ENCODE data around the gene LRRC9.
"Not testable (repeated sequence)": the region's sequence is repeated elsewhere in the genome, so short reads cannot be mapped to it uniquely, and the experiment has no call there.

The LRRC9 gene

DNA sequence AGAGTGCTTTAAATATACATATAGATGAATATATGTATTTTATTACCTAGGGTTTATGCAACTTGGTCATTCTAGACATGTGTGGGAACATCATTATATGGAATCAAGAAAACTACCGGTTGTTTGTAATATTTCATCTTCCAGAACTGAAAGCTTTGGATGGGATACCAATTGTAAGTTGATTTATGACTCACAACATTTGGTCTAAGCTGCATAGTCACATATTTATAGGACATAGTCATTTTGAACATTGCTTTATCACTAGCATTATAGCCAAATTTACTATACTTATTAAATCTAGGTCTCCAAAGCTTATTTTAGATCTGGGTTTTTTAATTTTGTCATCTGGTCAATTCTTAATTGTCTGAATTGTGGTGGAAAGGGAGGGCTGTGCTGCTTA lies 88.1 kb downstream of the LRRC9 start:
- no peak for DNase-seq (ENCODE audit: low read depth)
- H3K4me3 ChIP-seq (ENCODE audit: low read depth, low read length), result no peak overlapping the region

DNA sequence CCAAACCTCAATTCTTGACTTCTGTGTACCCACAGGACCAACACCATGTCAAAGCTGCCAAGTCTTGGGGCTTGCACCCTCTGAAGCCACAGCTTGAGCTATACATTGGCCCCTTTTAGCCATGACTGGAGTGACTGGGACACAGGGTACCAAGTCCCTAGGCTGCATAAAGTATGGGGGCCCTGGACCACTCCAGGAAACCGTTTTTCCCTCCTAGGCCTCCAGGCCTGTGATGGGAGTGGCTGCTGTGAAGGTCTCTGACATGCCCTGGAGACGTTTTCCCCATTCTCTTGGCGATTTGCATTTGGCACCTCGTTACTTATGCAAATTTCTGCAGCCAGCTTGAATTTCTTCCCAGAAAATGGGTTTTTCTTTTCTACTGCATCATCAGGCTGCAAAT lies 90.3 kb downstream of the LRRC9 start:
- DNase-seq (ENCODE audit: low read depth); H3K4me3 ChIP-seq (ENCODE audit: low read depth, low read length): not testable (repeated sequence)

More for the DNA sequence above, 88.1 kb downstream of the LRRC9 start:
- TF ChIP-seq, protein P1, sequence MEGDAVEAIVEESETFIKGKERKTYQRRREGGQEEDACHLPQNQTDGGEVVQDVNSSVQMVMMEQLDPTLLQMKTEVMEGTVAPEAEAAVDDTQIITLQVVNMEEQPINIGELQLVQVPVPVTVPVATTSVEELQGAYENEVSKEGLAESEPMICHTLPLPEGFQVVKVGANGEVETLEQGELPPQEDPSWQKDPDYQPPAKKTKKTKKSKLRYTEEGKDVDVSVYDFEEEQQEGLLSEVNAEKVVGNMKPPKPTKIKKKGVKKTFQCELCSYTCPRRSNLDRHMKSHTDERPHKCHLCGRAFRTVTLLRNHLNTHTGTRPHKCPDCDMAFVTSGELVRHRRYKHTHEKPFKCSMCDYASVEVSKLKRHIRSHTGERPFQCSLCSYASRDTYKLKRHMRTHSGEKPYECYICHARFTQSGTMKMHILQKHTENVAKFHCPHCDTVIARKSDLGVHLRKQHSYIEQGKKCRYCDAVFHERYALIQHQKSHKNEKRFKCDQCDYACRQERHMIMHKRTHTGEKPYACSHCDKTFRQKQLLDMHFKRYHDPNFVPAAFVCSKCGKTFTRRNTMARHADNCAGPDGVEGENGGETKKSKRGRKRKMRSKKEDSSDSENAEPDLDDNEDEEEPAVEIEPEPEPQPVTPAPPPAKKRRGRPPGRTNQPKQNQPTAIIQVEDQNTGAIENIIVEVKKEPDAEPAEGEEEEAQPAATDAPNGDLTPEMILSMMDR (IDR thresholded peaks at IDR 0.05; ENCODE audit: insufficient read depth, low read depth, low read length, missing control alignments), result no peak

DNA sequence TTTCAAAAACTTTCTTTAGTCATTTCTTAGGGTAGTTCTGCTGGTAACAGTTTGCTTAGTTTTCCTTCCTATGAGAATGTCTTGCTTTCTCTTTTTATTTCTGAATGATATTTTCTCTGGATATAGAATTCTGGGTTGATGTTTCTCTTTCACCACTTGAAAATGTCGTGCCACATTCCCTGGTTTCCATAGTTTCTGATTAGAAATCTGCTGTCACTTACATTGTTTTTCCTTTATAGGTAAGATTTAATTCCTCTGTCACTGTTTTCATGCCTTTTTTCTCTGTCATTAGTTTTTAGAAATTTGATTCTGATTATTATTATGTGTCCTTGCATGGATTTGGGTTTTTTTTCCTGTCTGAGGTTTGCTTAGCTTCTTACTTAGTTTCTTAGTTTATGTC lies 94.5 kb downstream of the LRRC9 start:
- no peak for DNase-seq (ENCODE audit: low read depth)
- H3K4me3 ChIP-seq (ENCODE audit: low read depth, low read length), result no peak overlapping the region
- TF ChIP-seq, protein P1 (IDR thresholded peaks at IDR 0.05; ENCODE audit: insufficient read depth, low read depth, low read length, missing control alignments), result no peak

DNA sequence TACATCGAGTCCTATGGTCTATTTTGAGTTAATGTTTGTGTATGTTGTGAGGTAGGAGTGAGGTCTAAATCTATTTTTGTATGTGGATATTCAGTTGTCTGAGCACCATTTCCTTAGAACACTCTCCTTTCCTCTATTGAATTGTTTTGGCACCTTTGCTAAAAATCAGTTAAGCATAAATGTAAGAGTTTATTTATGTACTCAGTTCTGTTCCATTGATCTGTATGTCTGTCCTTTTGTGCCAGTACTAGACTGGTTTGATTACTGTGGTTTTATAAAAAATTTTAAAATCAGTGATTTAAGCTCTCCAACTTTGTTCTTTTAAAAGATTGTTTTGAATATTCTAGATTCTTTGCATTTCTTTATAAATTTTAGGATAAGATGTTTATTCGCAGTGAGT lies 101.7 kb downstream of the LRRC9 start:
- TF ChIP-seq, protein P1 (IDR thresholded peaks at IDR 0.05; ENCODE audit: insufficient read depth, low read depth, low read length, missing control alignments), result no peak
- no peak for DNase-seq (ENCODE audit: low read depth)
- no peak overlapping the region for H3K4me3 ChIP-seq (ENCODE audit: low read depth, low read length)

DNA sequence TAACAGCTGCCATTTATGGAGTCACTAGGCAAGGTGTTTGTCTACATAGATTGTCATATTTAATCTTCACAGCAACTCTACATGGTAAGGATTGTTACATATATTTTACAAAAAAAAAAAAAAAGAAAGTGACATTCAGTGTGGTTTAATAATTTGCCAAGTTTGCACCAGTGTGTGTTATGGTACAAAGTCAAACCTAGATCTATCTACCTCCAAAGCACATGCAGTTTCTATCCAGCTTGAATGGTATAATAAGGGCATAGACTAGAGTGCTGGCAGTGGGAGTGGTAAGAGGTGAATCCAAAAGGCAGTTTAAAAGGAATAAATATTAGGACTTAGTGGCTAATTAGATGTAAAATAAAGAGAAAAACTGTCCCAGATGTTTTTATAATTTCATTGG lies 105.6 kb downstream of the LRRC9 start:
- DNase-seq (ENCODE audit: low read depth), result no peak
- TF ChIP-seq, protein P1 (IDR thresholded peaks at IDR 0.05; ENCODE audit: insufficient read depth, low read depth, low read length, missing control alignments), result no peak
- H3K4me3 ChIP-seq (ENCODE audit: low read depth, low read length), result no peak overlapping the region

DNA sequence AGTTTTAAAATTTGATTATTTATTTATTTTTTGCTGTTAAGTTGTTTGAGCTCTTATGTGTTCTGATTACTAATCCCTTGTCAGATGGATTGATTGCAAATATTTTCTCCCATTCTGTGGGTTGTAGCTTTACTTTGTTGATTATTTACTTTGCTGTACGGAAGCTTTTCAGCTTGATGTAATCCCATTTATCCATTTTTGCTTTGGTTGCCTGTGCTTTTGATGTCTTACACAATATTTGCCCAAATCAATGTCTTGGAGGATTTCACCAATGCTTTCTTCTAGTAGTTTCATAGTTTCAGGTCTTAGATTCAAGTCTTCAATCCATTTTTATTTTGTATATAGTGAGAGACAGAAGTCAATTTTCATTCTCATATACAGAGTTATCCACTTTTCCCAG lies 115.2 kb downstream of the LRRC9 start:
- DNase-seq (ENCODE audit: low read depth), result no peak
- no peak overlapping the region for H3K4me3 ChIP-seq (ENCODE audit: low read depth, low read length)
- TF ChIP-seq, protein P1 (IDR thresholded peaks at IDR 0.05; ENCODE audit: insufficient read depth, low read depth, low read length, missing control alignments), result no peak

DNA sequence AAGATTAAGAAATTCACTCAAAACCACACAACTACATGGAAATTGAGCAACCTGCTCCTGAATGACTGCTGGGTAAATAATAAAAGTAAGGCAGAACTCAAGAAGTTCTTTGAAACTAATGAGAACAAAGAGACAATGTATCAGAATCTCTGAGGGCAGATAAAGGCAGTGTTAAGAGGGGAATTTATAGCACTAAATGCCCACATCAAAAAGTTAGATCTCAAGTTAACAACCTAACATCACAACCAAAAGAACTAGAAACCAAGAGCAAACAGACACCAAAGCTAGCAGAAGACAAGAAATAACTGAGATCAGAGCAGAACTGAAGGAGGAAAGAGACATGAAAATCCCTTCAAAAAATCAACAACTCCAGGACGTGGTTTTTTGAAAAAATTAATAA lies 128.0 kb downstream of the LRRC9 start:
- not testable (repeated sequence) for H3K4me3 ChIP-seq (ENCODE audit: low read depth, low read length); DNase-seq (ENCODE audit: low read depth)

DNA sequence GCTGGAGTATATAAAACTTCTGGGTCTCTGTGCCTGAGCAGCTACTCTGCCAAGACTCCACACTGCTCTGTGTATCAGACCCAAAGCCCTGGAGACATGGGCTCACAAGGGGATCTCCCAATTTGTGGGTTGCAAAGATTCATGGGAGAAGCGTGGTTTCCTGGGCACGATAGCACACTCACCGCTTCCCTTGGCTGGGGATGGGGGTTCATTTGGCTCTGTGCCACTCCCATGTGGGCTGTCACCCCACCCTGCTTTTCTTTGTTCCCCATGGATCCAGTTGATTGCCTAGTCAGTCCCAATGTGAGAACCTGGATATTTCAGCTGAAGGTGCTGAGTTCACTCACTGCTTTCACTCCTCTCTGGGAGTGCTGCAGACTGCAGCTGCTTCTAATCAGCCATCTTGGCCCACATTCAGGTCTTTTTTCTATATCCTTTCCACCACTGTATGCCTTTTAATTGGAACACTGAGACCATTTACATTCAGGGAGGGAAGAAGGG lies 131.8 kb downstream of the LRRC9 start:
- TF ChIP-seq, protein P1 (IDR thresholded peaks at IDR 0.05; ENCODE audit: insufficient read depth, low read depth, low read length, missing control alignments), result no peak
- DNase-seq (ENCODE audit: low read depth), result peak; percentile 5
- H3K4me3 ChIP-seq (ENCODE audit: low read depth, low read length), result no peak overlapping the region

All from GM12865 (cell line).